Activated CD4-positive, alpha-beta T cell treated with anti-CD3 and anti-CD28 coated beads for 1 hour (primary cell): ENCODE data around the gene CCR8.
"Not testable (repeated sequence)": the region's sequence is repeated elsewhere in the genome, so short reads cannot be mapped to it uniquely, and the experiment has no call there.

Source experiments
- DNase-seq: peaks from one replicate; pipeline ENCODE4 v3.0.0-alpha.2; 2020

The CCR8 gene

GRCh38 chr3:39351134-39351533 lies 21.6 kb downstream of the CCR8 start:
- not testable (repeated sequence) for DNase-seq

DNA sequence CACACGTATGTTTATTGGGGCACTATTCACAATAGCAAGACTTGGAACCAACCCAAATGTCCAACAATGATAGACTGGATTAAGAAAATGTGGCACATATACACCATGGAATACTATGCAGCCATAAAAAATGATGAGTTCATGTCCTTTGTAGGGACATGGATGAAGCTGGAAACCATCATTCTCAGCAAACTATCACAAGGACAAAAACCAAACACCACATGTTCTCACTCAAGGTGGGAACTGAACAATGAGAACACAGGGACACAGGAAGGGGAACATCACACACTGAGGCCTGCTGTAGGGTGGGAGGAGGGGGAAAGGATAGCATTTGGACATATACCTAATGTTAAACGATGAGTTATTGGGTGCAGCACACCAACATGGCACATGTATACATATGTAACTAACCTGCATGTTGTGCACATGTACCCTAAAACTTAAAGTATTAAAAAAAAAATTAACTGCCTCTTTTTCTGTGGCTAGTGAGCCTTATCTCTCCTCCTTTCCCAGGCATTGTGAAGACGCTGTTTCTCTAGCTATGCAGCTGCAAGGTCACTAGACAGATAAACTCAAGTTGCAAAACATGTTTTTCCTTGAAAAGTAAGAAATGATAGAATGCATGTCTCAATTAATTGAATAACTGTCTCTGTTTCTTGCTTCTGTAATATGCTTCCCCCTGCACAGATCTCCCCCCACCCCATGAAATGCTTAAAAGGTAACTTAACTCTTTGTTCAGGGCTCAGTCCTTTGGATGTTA lies 23.8 kb downstream of the CCR8 start:
- DNase-seq, result not testable (repeated sequence)

DNA sequence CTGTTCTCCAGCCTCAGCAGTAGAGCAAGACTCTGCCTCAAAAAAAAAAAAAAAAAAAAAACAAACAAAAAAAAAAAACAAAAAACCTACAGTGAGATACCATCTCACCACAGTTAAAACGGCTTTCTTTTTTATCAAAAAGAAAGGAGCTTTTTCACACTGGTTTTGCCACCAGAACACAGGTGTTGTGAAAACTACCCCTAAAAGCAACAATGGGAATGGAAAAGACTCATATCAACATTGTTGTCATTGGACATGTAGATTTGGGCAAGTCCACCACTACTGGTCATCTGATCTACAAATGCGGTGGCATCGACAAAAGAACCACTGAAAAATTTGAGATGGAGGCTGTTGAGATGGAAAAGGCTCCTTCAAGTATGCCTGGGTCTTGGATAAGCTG lies 28.8 kb downstream of the CCR8 start:
- no peak for DNase-seq

DNA sequence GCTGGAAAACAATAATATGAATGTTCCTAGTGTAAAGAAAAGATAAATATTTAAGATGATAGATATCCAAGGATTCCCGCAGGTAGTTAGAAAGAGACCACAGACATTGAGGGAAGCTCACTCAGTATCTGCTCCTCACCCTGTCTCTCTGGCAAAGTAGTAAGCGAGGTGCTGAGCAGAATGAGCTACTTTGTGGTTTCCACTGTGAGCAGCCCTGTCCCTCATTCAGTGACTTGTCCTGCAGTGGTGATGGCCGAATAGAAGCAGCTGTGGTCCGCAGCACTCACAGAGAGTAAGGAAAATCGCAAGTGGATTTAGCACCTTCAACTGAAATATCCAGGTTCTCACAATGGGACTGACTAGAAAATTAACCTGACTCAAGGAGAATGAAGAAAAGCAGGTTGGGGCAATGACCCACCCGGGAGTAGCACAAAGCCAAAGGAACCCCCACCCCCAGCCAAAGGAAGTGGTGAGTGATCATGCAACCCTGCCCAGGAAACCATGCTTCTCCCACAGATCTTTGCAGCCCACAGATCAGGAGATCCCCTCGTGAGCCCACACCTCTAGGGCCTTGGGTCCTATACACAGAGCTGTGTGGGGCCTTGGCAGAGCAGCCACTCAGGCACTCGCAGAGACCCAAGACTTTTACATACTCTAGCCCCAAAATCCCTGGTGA lies 31.9 kb downstream of the CCR8 start:
- no peak for DNase-seq

DNA sequence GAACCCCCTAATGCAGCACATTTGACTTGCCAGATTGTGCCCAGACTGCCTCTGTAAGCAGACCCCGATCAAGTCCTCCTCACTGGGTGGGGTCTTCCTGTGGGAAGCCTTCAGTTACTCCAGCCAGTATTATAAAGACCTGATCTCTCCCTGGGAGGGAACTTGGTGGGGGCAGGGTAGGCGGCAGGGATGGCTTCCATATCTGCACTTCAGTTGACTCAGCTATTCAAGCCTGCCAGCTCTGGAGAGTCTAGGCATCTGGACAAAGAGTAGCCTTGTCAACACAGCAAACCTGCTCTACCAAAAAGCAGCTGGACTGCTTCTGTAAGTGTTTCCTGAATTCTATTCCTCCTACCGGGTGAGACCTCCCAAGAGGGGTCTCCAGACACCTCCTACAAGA lies 32.7 kb downstream of the CCR8 start:
- no peak for DNase-seq

GRCh38 chr3:39362812-39363211 lies 33.3 kb downstream of the CCR8 start:
- no peak for DNase-seq

DNA sequence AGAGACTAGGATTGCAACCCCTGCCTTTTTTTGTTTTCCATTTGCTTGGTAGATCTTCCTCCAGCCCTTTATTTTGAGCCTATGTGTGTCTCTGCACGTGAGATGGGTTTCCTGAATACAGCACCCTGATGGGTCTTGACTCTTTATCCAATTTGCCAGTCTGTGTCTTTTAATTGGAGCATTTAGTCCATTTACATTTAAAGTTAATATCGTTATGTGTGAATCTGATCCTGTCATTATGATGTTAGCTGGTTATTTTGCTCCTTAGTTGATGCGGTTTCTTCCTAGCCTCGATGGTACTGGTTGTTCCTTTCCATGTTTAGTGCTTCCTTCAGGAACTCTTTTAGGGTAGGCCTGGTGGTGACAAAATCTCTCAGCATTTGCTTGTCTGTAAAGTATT lies 40.9 kb downstream of the CCR8 start:
- not testable (repeated sequence) for DNase-seq

DNA sequence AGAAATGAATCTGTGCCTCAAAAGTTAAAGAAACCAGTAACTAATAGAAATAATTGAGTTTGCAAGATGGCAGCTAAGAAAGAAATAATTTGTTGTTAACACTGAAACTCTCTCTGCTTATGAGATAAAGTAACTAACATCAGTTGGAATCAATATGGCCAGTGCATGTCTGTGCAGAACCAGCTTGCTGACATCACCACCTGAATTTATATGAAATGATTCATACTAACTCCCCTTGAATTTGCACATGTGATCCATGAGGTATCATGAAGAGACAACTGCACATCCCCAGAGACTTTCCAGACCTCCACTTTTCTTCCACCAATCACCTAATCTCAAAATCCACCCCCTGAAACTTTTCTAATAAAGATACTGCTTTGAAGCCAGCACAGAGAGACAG lies 43.3 kb downstream of the CCR8 start:
- DNase-seq, result no peak

GRCh38 chr3:39376959-39377634 lies 47.6 kb downstream of the CCR8 start:
- no peak for DNase-seq

- peak; percentile 27 for DNase-seq
These were observed 48.6 kb downstream of the CCR8 start for GRCh38 chr3:39378088-39378487.

- DNase-seq, result no peak
These were observed 49.7 kb downstream of the CCR8 start for GRCh38 chr3:39378957-39379777.

DNA sequence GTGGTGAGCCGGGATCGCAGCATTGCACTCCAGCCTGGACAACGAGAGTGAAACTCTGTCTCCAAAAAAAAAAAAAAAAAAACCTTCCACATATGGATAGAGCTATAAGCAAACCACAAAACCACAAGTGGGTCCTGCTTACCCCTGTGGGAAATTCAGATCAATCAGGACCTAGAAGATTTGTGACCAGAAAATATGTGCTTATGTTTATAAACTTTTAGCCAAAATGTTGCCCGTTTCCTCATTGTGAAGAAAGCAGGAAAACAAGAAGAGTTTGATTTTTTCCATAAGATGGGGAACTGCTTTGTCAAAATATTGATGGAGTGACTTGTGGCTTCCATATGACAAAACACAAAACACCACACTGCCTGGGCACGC lies 50.3 kb downstream of the CCR8 start:
- DNase-seq, result no peak

GRCh38 chr3:39381432-39381831 lies 51.9 kb downstream of the CCR8 start:
- no peak for DNase-seq
